ENCODE results near the gene WNT8A. TPM values are rescaled to one million over a fixed set of nuclear protein-coding genes. Genes with fewer than 3 reads are reported as not detected.
A peak's percentile ranks its signal among the peaks of the same experiment; 100 is the strongest.

WNT8A gene
- total RNA-seq, 1 donor from 2014 or later, result not detected

GRCh38 chr5:138077064-138077696 lies 6.7 kb upstream of the WNT8A start:
- TF ChIP-seq POLR2A (IDR thresholded peaks at IDR 0.05), result no peak
- TF ChIP-seq CTCF (IDR thresholded peaks at IDR 0.05), result peak; percentile 55 to 70 (median 56)
- no peak for TF ChIP-seq POLR2AphosphoS5 (IDR thresholded peaks at IDR 0.05; ENCODE audit: insufficient read depth in 1 of 2, low read depth in 1 of 2)
- no peak overlapping the region for H3K4me3 ChIP-seq
- H3K27ac ChIP-seq, result no peak overlapping the region
- no peaks in the 10 kb centered on the region for H3K36me3 ChIP-seq
- DNase-seq (ENCODE audit: extremely low spot score in 2 of 2), result no peak
- H3K4me1 ChIP-seq, result no peaks in the 10 kb centered on the region
- no peaks in the 10 kb centered on the region for H3K27me3 ChIP-seq
- H3K9me3 ChIP-seq, result no peaks in the 10 kb centered on the region
- intact Hi-C loops (cut with DNase I), result loop anchor here (5.0 kb wide), 1 partner anchor 55 kb away; no protein-coding TSS in a partner anchor

GRCh38 chr5:138078006-138078643 lies 5.7 kb upstream of the WNT8A start:
- no peak overlapping the region for H3K27ac ChIP-seq
- intact Hi-C loops (cut with DNase I), result loop anchor here (5.0 kb wide), 1 partner anchor 54 kb away; no protein-coding TSS in a partner anchor
- DNase-seq (ENCODE audit: extremely low spot score in 2 of 2), result no peak
- no peak overlapping the region for H3K4me3 ChIP-seq
- no peaks in the 10 kb centered on the region for H3K27me3 ChIP-seq
- no peaks in the 10 kb centered on the region for H3K4me1 ChIP-seq
- H3K9me3 ChIP-seq, result no peaks in the 10 kb centered on the region
- no peak for TF ChIP-seq POLR2A (IDR thresholded peaks at IDR 0.05)
- TF ChIP-seq POLR2AphosphoS5 (IDR thresholded peaks at IDR 0.05; ENCODE audit: insufficient read depth in 1 of 2, low read depth in 1 of 2), result no peak
- TF ChIP-seq CTCF (IDR thresholded peaks at IDR 0.05), result no peak
- no peaks in the 10 kb centered on the region for H3K36me3 ChIP-seq

GRCh38 chr5:138082033-138082432 lies 1.8 kb upstream of the WNT8A start:
- no peak for DNase-seq (ENCODE audit: extremely low spot score in 2 of 2)
- no peak overlapping the region for H3K4me3 ChIP-seq
- intact Hi-C loops (cut with DNase I), result no loop called here
- TF ChIP-seq POLR2A (IDR thresholded peaks at IDR 0.05) (no peak), CTCF (IDR thresholded peaks at IDR 0.05) (no peak), POLR2AphosphoS5 (IDR thresholded peaks at IDR 0.05; ENCODE audit: insufficient read depth in 1 of 2, low read depth in 1 of 2) (no peak)
- no peaks in the 10 kb centered on the region for H3K36me3 ChIP-seq
- H3K27ac ChIP-seq, result no peak overlapping the region
- H3K27me3 ChIP-seq, result no peaks in the 10 kb centered on the region
- H3K4me1 ChIP-seq, result no peaks in the 10 kb centered on the region
- no peaks in the 10 kb centered on the region for H3K9me3 ChIP-seq

GRCh38 chr5:138091685-138092084 lies 7.9 kb downstream of the WNT8A start:
- H3K36me3 ChIP-seq, result no peaks in the 10 kb centered on the region
- no peak for DNase-seq (ENCODE audit: extremely low spot score in 2 of 2)
- H3K27ac ChIP-seq, result no peak overlapping the region
- no peaks in the 10 kb centered on the region for H3K27me3 ChIP-seq
- H3K4me3 ChIP-seq, result no peak overlapping the region
- H3K4me1 ChIP-seq, result no peaks in the 10 kb centered on the region
- H3K9me3 ChIP-seq, result no peaks in the 10 kb centered on the region
- TF ChIP-seq POLR2AphosphoS5 (IDR thresholded peaks at IDR 0.05; ENCODE audit: insufficient read depth in 1 of 2, low read depth in 1 of 2) (no peak), CTCF (IDR thresholded peaks at IDR 0.05) (no peak), POLR2A (IDR thresholded peaks at IDR 0.05) (no peak)
- intact Hi-C loops (cut with DNase I), result no loop called here

GRCh38 chr5:138092301-138092700 lies 8.5 kb downstream of the WNT8A start:
- no peak for DNase-seq (ENCODE audit: extremely low spot score in 2 of 2)
- TF ChIP-seq POLR2A (IDR thresholded peaks at IDR 0.05) (no peak), POLR2AphosphoS5 (IDR thresholded peaks at IDR 0.05; ENCODE audit: insufficient read depth in 1 of 2, low read depth in 1 of 2) (no peak), CTCF (IDR thresholded peaks at IDR 0.05) (no peak)
- no peaks in the 10 kb centered on the region for H3K9me3 ChIP-seq
- H3K4me1 ChIP-seq, result no peaks in the 10 kb centered on the region
- no peak overlapping the region for H3K27ac ChIP-seq
- intact Hi-C loops (cut with DNase I), result no loop called here
- H3K4me3 ChIP-seq, result no peak overlapping the region
- no peaks in the 10 kb centered on the region for H3K36me3 ChIP-seq
- H3K27me3 ChIP-seq, result no peaks in the 10 kb centered on the region

Data from vagina (tissue), 2 donors.